GM12872 (cell line): Measurements from ENCODE around the gene CD40.

ENCODE experiments used
- CTCF ChIP-seq: IDR thresholded peaks from 3 replicates; pipeline ENCODE4 v1.5.1; 2011; ENCODE audit warnings: low read depth, mild to moderate bottlenecking, low read length, moderate library complexity; ENCODE audit not compliant: insufficient read depth

CD40 gene

DNA sequence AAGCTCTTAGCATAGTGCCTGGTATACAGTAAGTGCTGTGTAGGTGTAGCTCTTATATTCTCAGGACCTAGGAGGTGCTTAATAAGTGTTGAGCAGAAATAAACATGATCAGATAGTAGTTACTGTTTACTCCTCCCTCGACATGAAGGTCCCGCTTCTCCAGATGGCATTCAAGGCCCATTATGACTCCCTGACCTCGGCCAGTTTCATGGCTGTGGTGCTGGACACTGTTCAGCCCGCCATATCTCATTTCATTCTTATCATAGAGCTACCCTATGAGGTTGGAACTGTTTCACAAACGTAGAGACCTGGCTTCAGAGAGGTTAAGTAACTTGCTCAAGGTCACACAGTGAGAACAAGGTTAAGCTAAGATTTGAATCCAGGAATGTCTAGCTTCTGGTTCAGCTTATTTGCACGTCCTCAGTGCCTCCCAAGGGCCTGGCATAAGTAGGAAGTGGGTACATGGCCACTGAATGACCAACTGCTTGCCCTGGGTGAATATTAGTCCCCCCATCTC is 39.0 kb downstream of the CD40 start:
- TF ChIP-seq CTCF = no peak

- no peak for TF ChIP-seq CTCF
Observed at GRCh38 chr20:46157625-46158024, 39.5 kb downstream of the CD40 start.

DNA sequence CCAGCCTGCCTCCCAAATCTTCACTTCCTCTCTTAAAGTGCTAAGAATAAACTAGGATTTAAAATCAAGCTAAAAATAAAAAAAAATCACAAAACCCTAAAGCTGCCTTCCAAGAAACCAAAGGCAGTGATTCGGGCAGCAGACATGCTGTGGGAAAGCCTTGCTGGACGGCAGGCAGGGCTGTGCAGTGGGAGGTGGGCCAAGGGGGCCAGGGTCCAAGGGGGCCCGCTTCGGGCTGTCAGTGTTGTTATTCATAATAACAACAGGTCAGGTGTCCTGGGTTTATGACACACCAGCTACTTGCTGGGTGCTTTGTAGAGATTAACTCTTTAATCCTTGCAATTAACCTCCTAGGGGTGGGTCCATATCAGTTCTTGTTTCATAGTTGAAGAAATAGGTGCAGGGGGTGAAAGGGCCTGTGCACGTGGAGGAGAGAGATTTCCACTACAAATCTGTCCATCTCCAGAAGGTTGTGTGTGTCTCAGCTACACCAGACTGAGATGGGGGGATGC is 40.4 kb downstream of the CD40 start:
- TF ChIP-seq CTCF = no peak

GRCh38 chr20:46159101-46159897 is 41.2 kb downstream of the CD40 start:
- no peak for TF ChIP-seq CTCF

GRCh38 chr20:46160661-46161060 is 42.5 kb downstream of the CD40 start:
- no peak for TF ChIP-seq CTCF

DNA sequence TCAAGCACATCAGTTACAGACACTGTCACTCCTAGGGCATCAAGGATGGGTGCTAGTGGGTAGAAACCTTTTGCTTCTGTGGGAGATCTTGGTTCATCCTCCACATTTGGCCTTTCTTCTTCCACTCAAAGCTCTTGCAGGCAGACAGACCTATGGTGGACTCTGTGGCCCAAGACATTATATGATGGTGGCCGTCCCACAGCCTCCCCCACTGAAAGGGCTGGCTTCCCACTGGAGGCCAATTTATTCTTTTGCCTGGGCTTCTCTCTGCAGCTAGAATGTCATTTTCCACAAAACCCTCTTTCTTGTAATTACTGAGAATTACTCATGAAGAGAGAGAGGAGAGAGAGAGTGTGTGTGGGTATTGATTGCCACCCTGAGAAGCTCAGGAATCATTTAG is 43.8 kb downstream of the CD40 start:
- no peak for TF ChIP-seq CTCF

DNA sequence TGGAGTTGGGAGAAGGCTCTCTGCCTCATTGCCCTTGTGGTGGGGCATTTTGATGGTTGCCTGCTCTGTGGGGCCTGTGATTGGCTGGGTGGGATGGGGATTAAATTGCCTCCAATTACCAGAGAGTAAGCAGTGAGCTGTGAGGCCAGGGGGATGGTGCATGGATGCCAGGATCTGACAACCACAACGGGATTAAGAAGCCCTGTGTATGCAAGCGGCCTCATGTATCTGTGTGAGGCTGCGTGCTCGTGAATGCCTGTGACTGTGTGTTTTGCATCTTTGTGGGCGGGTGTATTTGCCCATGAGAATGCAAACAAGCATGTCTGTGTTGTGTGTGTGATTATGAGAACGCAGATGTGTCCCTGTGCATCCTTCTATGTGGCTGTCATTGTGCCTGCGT is 46.1 kb downstream of the CD40 start:
- no peak for TF ChIP-seq CTCF
